HG03378 (cell line): Measurements from ENCODE around the gene MCM8.
"Not testable (repeated sequence)": the region's sequence is repeated elsewhere in the genome, so short reads cannot be mapped to it uniquely, and the experiment has no call there.

Experiments
- ATAC-seq: cut with Tn5 transposase; IDR thresholded peaks from one replicate; pipeline ENCODE4 v1.9.1; 2021; ENCODE audit warnings: mild to moderate bottlenecking, moderate library complexity; ENCODE audit not compliant: unreplicated experiment

Gene MCM8

GRCh38 chr20:5999783-6000182 is 49.3 kb downstream of the MCM8 start:
- no peak for ATAC-seq

GRCh38 chr20:6000871-6001270 is 50.4 kb downstream of the MCM8 start:
- no peak for ATAC-seq

- ATAC-seq, result no peak
Observed at GRCh38 chr20:6006603-6006949, 56.1 kb downstream of the MCM8 start.

- no peak for ATAC-seq
Observed at GRCh38 chr20:6007094-6007528, 56.7 kb downstream of the MCM8 start.

- ATAC-seq, result no peak
Observed at GRCh38 chr20:6007529-6008103, 57.2 kb downstream of the MCM8 start.

- no peak for ATAC-seq
Observed at GRCh38 chr20:6008254-6008653, 57.8 kb downstream of the MCM8 start.

- ATAC-seq, result no peak
Observed at GRCh38 chr20:6012179-6012578, 61.7 kb downstream of the MCM8 start.

GRCh38 chr20:6014017-6014416 is 63.6 kb downstream of the MCM8 start:
- ATAC-seq, result no peak

GRCh38 chr20:6014957-6015356 is 64.5 kb downstream of the MCM8 start:
- ATAC-seq, result no peak

- ATAC-seq, result no peak
Observed at GRCh38 chr20:6017467-6017866, 67.0 kb downstream of the MCM8 start.

- no peak for ATAC-seq
Observed at GRCh38 chr20:6017880-6018279, 67.4 kb downstream of the MCM8 start.

GRCh38 chr20:6024768-6025167 is 74.3 kb downstream of the MCM8 start:
- no peak for ATAC-seq

GRCh38 chr20:6026051-6026450 is 75.6 kb downstream of the MCM8 start:
- ATAC-seq, result no peak

- ATAC-seq, result no peak
Observed at GRCh38 chr20:6028818-6029217, 78.4 kb downstream of the MCM8 start.

- ATAC-seq, result no peak
Observed at GRCh38 chr20:6029538-6029937, 79.1 kb downstream of the MCM8 start.

- no peak for ATAC-seq
Observed at GRCh38 chr20:6030453-6031080, 80.1 kb downstream of the MCM8 start.

GRCh38 chr20:6032907-6033306 is 82.5 kb downstream of the MCM8 start:
- ATAC-seq, result not testable (repeated sequence)

- no peak for ATAC-seq
Observed at GRCh38 chr20:6034134-6034969, 83.9 kb downstream of the MCM8 start.

- no peak for ATAC-seq
Observed at GRCh38 chr20:6036213-6036612, 85.8 kb downstream of the MCM8 start.

GRCh38 chr20:6037082-6037481 is 86.6 kb downstream of the MCM8 start:
- ATAC-seq, result no peak

GRCh38 chr20:6038256-6038655 is 87.8 kb downstream of the MCM8 start:
- no peak for ATAC-seq

GRCh38 chr20:6039766-6040165 is 89.3 kb downstream of the MCM8 start:
- no peak for ATAC-seq
